Vagina (tissue), 2 donors: ENCODE data around the gene MBP. TPM values are rescaled to one million over a fixed set of nuclear protein-coding genes. Genes with fewer than 3 reads are reported as not detected.

Source experiments
- DNase-seq, 2 donors: peaks; one replicate each; pipeline ENCODE4 v3.0.0-alpha.2; 2017; ENCODE audit errors: extremely low spot score in 2 of 2
- H3K27ac ChIP-seq: fragments of 200-600 bp; sonication (generic); one replicate; pipeline ENCODE4 v1.5.1; 2019
- H3K27me3 ChIP-seq: fragments of 200-600 bp; sonication (generic); one replicate; pipeline ENCODE4 v1.5.1; 2019
- H3K36me3 ChIP-seq, 2 donors: fragments of 200-600 bp; sonication (generic); one replicate each; pipeline ENCODE4 v1.5.1; 2017 to 2019
- H3K4me1 ChIP-seq: fragments of 200-600 bp; sonication (generic); one replicate; pipeline ENCODE4 v1.5.1; 2019
- H3K4me3 ChIP-seq, 2 donors: fragments of 200-600 bp; sonication (generic); 1 replicate in 1 of 2; 2 replicates in 1 of 2; pipeline ENCODE4 v1.5.1; 2016 to 2019
- H3K9me3 ChIP-seq: fragments of 200-600 bp; sonication (generic); one replicate; pipeline ENCODE4 v1.5.1; 2019
- POLR2A ChIP-seq, 2 donors: fragments of 450-650 bp; IDR thresholded peaks; one replicate each; pipeline ENCODE4 v1.6.1; 2017; ENCODE audit warnings: antibody characterized with exemption in 2 of 2, mild to moderate bottlenecking in 2 of 2, moderate library complexity in 2 of 2
- POLR2AphosphoS5 ChIP-seq, 2 donors: sonication (generic); formaldehyde crosslinking; IDR thresholded peaks; one replicate each; pipeline ENCODE4 v1.9.0; 2017; ENCODE audit warnings: antibody characterized with exemption in 2 of 2, mild to moderate bottlenecking in 2 of 2, low read depth in 1 of 2; ENCODE audit not compliant: insufficient read depth in 1 of 2
- intact Hi-C: fragments of 100-400 bp; cut with DNase I; formaldehyde crosslinking; loops from one replicate; pipeline ENCODE4 v1.15.1; 2023
- total RNA-seq: library from RNA; depleted of rRNA; stranded (reverse); fragments of >200 nt; gene quantifications from one replicate; pipeline ENCODE4 v1.2.3, GENCODE V29; 2016
- TF ChIP-seq, protein P1 (sequence below), 3 experiments: fragments of 450-650 bp in 2 of 3; fragments of 200-600 bp in 1 of 3; sonication (generic) in 1 of 3; IDR thresholded peaks; one replicate each; pipeline ENCODE4 v1.5.1; 2017 to 2019; ENCODE audit warnings: antibody characterized with exemption in 3 of 3, mild to moderate bottlenecking in 2 of 3, moderate library complexity in 2 of 3

The MBP gene
- total RNA-seq, 1 donor from 2014 or later = 33.6 TPM

DNA sequence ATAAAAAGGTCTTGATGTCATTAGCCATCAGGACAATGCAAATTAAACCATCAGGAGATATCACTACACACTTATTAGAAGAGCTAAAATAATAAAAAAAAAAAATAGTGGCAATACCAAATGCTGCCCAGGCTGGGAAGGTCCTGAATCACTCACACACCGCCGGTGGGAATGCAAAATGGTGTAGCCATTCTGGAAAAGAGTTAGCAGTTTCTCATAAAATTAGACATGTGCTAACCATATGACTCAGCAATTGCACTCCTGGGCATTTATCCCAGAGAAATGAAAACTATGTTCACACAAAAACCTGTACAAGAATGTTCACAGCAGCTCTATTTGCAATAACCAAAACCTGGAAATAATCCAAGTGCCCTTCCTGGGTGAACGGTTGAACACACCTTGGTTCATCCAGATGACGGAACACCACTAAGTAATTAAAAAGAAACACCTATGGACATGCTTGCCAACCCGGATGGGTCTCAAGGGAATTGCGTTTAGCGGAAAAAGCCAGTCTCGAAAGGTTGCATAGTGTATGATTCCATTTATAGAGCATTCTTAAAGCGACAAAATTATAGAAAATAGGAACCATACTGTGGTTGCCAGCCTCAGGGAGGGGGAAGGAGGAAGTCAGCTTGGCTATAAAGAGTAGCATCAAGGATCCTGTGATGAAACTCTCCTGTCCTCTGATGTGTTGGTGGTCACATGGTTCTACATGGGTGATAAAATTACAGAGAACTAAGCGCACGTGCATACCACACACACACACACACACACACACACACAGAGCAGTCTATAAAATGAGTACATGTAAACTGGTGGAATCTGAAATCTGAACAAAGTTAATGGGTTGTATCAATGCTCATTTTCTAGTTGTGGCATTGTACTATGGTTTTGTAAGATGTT, 4.6 kb downstream of the MBP start:
- Histone ChIP-seq H3K9me3 (no peaks in the 10 kb centered on the region), H3K27me3 (no peaks in the 10 kb centered on the region), H3K4me1 (peaks cover 70% of the 10 kb centered on the region), H3K36me3 (no peaks in the 10 kb centered on the region), H3K4me3 (no peak overlapping the region), H3K27ac (peak overlapping the region; percentile 69)
- TF ChIP-seq POLR2A (IDR thresholded peaks at IDR 0.05) (no peak), POLR2AphosphoS5 (IDR thresholded peaks at IDR 0.05; ENCODE audit: insufficient read depth in 1 of 2, low read depth in 1 of 2) (peak in 1 of 2 donors; percentile 85)
- TF ChIP-seq, protein P1, sequence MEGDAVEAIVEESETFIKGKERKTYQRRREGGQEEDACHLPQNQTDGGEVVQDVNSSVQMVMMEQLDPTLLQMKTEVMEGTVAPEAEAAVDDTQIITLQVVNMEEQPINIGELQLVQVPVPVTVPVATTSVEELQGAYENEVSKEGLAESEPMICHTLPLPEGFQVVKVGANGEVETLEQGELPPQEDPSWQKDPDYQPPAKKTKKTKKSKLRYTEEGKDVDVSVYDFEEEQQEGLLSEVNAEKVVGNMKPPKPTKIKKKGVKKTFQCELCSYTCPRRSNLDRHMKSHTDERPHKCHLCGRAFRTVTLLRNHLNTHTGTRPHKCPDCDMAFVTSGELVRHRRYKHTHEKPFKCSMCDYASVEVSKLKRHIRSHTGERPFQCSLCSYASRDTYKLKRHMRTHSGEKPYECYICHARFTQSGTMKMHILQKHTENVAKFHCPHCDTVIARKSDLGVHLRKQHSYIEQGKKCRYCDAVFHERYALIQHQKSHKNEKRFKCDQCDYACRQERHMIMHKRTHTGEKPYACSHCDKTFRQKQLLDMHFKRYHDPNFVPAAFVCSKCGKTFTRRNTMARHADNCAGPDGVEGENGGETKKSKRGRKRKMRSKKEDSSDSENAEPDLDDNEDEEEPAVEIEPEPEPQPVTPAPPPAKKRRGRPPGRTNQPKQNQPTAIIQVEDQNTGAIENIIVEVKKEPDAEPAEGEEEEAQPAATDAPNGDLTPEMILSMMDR (IDR thresholded peaks at IDR 0.05) = no peak
- intact Hi-C loops = no loop called here
- DNase-seq = peak in 1 of 2 donors; percentile 89

DNA sequence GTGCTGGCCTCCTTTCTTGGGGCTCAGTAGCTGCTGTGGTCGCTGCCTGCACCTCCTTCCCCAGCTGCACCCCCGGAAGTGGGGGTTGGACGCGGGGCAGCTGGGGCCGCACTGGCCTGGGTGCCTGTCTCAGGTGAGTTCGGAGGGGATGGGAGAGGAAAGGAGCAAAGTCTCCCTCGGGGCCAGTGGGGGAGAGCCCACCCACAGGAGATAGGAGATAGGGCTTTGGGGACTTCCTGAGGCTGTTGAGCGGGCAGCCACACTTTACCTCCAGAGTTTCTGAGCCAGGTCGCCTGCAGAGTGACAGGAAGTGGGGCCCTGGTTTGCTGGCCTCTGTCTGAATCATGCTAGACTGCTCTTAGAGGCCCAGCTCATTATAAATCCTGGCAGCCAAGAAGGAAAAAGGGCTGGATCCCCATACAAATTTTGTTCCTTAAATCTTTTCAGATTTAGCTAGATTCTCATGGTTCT, 8.1 kb downstream of the MBP start:
- peak in 1 of 2 donors; percentile 67 for DNase-seq
- Histone ChIP-seq H3K4me3 (no peak overlapping the region), H3K27ac (peak overlapping the region; percentile 69), H3K4me1 (peaks cover 61% of the 10 kb centered on the region), H3K36me3 (no peaks in the 10 kb centered on the region), H3K9me3 (no peaks in the 10 kb centered on the region), H3K27me3 (no peaks in the 10 kb centered on the region)
- intact Hi-C loops = no loop called here
- no peak for TF ChIP-seq POLR2A (IDR thresholded peaks at IDR 0.05)
- TF ChIP-seq, protein P1 (IDR thresholded peaks at IDR 0.05) = no peak
- TF ChIP-seq POLR2AphosphoS5 (IDR thresholded peaks at IDR 0.05; ENCODE audit: insufficient read depth in 1 of 2, low read depth in 1 of 2) = no peak

DNA sequence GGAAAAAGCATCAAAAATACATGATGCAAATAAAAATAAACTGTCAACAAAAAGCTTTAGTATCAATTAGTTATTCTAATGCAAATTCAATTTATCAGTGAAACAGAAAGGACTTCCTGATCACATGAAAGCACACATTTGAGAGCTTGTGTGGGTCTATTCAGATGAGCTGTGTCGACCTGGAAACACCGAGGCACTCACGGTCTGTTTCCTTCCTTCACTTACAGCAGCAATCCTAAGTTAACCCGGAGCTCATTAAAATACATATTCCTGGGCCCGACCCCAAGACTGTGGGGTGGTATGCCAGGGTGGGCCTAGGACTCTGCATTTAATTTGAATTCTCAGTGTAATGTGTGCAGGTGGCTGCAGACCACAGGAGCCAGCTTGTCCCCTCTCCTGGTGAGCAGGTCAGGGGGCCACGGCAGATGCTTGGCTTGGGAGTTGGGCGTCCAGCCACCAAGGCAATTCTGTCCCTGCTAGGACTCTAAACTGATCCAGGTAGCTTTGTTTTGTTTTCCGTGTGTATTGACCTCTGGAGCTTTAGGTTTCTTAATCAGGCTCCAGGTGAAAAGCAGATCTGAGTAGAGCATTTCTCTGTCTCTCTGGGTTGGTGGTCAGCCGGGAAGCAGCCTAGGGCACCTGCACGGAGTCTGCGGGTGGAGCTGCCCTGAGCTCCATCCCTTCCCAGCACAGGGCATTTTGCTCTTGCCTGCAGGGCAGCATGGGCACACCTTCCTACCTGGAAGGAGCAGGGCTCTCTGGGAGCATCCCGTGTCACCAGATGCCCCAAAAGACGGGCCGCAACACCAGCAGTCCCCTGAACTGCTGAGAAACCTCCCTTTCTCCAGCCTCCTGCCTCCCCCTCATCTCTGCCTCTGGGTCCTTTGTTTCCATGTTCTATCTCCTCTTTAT, 9.0 kb downstream of the MBP start:
- Histone ChIP-seq H3K4me1 (peaks cover 52% of the 10 kb centered on the region), H3K4me3 (no peak overlapping the region)

DNA sequence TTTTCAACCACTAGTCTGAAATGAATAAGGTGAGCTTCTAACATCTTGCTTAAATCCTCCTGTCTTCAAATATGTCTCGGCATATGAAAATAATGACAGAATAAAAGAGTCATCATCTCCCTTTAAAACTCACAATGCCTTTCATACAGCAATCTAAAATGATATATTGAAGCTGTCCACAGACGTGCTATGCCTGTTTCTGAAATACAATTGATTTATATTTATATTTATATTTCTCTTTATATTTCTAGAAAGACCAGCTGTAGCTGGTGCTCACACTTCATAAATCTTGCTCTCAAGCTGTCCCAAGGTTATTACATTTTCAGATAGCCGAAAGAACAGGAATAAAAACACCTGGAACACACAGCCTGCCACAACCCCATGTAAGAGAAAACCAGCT, 11.1 kb downstream of the MBP start:
- Histone ChIP-seq H3K4me3 (no peak overlapping the region), H3K4me1 (peaks cover 33% of the 10 kb centered on the region), H3K9me3 (no peaks in the 10 kb centered on the region), H3K36me3 (no peaks in the 10 kb centered on the region), H3K27me3 (no peaks in the 10 kb centered on the region), H3K27ac (no peak overlapping the region)
- DNase-seq = no peak
- no peak for TF ChIP-seq POLR2AphosphoS5 (IDR thresholded peaks at IDR 0.05; ENCODE audit: insufficient read depth in 1 of 2, low read depth in 1 of 2)
- TF ChIP-seq, protein P1 (IDR thresholded peaks at IDR 0.05) = no peak
- no peak for TF ChIP-seq POLR2A (IDR thresholded peaks at IDR 0.05)
- intact Hi-C loops = no loop called here

More for the DNA sequence above, 9.0 kb downstream of the MBP start:
- no peaks in the 10 kb centered on the region for H3K9me3 ChIP-seq
- no peaks in the 10 kb centered on the region for H3K27me3 ChIP-seq
- TF ChIP-seq POLR2AphosphoS5 (IDR thresholded peaks at IDR 0.05; ENCODE audit: insufficient read depth in 1 of 2, low read depth in 1 of 2) = no peak
- TF ChIP-seq POLR2A (IDR thresholded peaks at IDR 0.05) = no peak
- TF ChIP-seq, protein P1 (IDR thresholded peaks at IDR 0.05) = no peak
- H3K27ac ChIP-seq = peak overlapping the region; percentile 69
- no peaks in the 10 kb centered on the region for H3K36me3 ChIP-seq
- peak; percentile 28 to 84 for DNase-seq
- intact Hi-C loops = no loop called here
